HG03064 (cell line): ENCODE measurements around the gene CD207.
"Not testable (repeated sequence)": the region's sequence is repeated elsewhere in the genome, so short reads cannot be mapped to it uniquely, and the experiment has no call there.

Source experiments
- ATAC-seq: cut with Tn5 transposase; IDR thresholded peaks from one replicate; pipeline ENCODE4 v1.9.1; 2021; ENCODE audit warnings: low read depth; ENCODE audit not compliant: unreplicated experiment

The CD207 gene

GRCh38 chr2:70829916-70830315 is 5.7 kb downstream of the CD207 start:
- ATAC-seq: no peak

- no peak for ATAC-seq
These were observed 6.4 kb downstream of the CD207 start for GRCh38 chr2:70828914-70829824.

GRCh38 chr2:70828115-70828514 is 7.5 kb downstream of the CD207 start:
- ATAC-seq: no peak

GRCh38 chr2:70827388-70827787 is 8.2 kb downstream of the CD207 start:
- ATAC-seq: no peak

- no peak for ATAC-seq
These were observed 8.8 kb downstream of the CD207 start for GRCh38 chr2:70826696-70827350.

- no peak for ATAC-seq
These were observed 12.4 kb downstream of the CD207 start for GRCh38 chr2:70823249-70823648.

GRCh38 chr2:70822843-70823242 is 12.8 kb downstream of the CD207 start:
- ATAC-seq: no peak

- no peak for ATAC-seq
These were observed 15.1 kb downstream of the CD207 start, which contains the start of gene CLEC4F for GRCh38 chr2:70820499-70820898. CLEC4F (minus strand) TSS chr2:70820599; CDS start chr2:70820523, 76 bp downstream.

- ATAC-seq: no peak
These were observed 18.2 kb downstream of the CD207 start for GRCh38 chr2:70817284-70817954.

GRCh38 chr2:70816726-70817125 is 18.9 kb downstream of the CD207 start:
- ATAC-seq: no peak

- ATAC-seq: no peak
These were observed 26.3 kb downstream of the CD207 start for GRCh38 chr2:70808983-70809958.

GRCh38 chr2:70807828-70808118 is 27.8 kb downstream of the CD207 start:
- no peak for ATAC-seq

- ATAC-seq: no peak
These were observed 28.4 kb downstream of the CD207 start for GRCh38 chr2:70807102-70807827.

GRCh38 chr2:70806620-70807019 is 29.0 kb downstream of the CD207 start:
- no peak for ATAC-seq

GRCh38 chr2:70806013-70806412 is 29.6 kb downstream of the CD207 start:
- no peak for ATAC-seq

GRCh38 chr2:70801607-70802263 is 33.9 kb downstream of the CD207 start:
- no peak for ATAC-seq

GRCh38 chr2:70799706-70800105 is 35.9 kb downstream of the CD207 start:
- no peak for ATAC-seq

- ATAC-seq: not testable (repeated sequence)
These were observed 37.6 kb downstream of the CD207 start for GRCh38 chr2:70797996-70798395.

- ATAC-seq: no peak
These were observed 38.1 kb downstream of the CD207 start for GRCh38 chr2:70797506-70797905.
